CD1c-positive myeloid dendritic cell (primary cell): ENCODE results near the gene MED1.
"Not testable (repeated sequence)": the region's sequence is repeated elsewhere in the genome, so short reads cannot be mapped to it uniquely, and the experiment has no call there.

Experiments used
- DNase-seq: peaks from one replicate; pipeline ENCODE4 v3.0.0-alpha.2; 2016; ENCODE audit errors: extremely low spot score

Gene MED1

DNA sequence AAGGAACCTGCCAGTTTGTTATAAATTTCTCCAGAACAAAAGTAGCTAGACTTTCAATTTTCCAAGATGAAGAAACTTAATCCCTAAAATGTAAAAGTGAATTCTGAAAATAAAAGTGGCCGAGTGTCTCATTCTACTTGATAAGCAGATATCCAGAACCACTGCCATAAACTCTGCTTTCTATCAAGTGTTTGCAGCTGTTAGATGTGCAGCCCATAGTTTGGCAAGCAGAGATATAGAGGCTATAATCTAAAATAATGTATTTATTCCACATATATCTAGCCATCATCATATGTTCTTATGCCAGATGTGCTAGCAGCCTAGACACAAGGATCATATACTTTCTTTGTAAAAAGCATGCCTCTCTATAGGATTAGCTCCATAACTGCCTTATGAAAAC, 34.9 kb downstream of the MED1 start:
- DNase-seq = no peak

DNA sequence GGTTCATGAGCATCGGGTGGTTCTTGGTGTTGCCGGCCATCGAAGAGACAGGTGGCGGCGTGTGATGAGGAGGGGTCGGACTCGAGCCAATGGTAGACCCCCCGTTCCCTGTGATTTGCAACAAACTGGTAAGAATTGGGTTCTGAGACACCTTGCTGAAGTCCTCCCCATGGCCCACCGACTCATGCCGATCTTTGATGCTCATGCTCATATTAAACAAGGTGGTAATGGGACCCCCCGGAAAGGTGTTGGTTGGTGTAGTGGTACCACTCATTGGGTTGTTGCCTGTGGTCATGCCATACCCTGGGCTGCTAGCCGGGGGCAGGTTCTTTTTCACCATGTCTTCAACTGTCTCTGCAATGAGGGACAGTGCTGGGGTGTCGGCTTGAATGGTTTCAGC, 40.8 kb downstream of the MED1 start:
- no peak for DNase-seq

DNA sequence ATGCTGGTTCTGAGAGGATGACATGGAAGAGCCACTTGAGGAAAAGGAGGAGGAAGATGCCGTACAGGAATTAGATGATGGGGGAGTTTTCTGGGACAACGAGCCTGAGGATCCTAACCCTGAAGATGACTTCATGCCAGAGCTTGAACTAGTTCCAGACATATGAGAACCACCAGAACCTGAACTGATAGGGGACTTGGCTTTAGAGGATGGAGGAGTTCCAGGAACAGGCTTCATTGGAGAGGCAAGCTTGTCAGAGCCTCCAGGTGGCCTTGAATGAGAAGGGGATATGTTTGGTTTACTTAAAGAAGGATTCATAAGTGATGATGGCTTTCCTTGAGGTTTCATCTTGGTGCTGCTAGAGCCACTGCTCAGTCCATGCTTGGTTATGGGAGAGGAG, 42.7 kb downstream of the MED1 start:
- DNase-seq = no peak

DNA sequence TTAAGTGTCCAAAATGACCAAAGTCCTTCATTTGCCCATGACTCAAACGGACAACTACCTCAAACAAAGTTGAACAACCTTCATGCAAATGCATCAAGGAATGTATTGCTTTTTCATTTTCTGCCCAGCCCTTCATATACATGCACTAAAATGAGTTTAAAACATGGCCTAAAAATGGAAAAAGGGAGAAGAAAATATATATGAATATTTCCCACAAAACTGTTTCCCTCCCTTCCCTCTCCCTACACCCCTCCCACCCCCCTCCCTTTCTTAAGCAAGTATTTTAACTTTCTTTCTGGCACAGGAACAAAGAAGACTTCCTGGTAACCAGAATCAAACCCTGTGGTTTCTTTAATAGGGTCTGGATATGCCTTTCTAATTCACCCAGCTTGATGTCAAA, 44.1 kb downstream of the MED1 start:
- DNase-seq = no peak

DNA sequence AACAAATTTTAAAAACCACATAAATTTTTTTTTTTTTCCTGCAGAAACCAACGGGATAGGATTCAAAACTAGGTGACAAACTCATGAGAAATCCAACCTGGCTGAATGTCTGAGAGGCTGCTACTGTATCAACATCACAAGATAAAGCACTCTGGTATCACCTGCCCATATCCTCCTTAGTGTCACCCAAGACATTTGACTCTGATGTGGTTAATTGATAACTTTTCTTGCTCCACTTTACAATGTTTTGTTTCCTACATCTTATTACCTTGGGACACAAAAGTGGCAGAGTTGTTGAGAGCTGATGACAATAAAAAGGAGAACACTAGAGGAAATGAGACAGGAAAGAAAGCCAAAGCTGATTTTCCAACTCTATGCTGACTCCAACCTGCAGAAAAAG, 45.6 kb downstream of the MED1 start:
- no peak for DNase-seq

DNA sequence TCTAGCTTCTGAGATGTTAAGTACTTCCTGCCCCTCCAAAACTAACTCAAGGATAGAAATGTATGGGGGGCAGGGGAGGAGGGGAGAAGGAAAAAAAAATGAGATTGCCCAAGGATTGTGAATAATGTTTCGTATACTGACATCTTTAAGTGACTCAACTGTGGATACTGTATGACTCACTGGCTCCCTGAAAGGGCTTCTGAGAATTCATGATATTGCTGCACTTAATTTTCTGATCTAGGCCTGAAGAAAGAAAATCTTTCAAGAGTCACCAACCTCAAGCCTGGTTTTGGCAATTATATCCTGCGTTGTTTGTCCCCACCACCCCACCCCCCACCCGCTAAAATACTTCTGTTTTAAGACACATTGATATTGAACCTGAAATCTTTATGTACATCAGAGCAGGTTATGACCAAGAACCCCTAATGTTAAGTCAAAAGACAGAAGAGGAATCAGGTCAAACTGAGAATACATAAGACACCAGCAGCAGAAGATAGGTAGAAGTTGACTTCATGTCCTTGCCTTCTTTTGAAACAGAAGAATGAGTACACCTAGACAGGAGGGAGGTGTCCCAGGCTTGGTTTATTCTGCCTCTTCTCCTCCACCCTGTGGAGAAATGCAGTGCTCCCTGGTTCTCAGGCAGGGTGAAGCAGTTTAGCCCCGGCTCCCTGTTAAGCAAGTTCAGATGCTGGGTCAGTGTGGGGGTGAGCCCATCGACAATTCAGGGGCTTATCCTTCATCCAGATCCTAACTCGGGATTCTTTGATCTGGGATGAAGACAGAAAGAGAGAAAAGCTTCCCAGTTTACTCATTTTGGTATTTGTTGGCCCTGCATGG, 46.3 kb downstream of the MED1 start:
- peak; percentile 49 for DNase-seq

DNA sequence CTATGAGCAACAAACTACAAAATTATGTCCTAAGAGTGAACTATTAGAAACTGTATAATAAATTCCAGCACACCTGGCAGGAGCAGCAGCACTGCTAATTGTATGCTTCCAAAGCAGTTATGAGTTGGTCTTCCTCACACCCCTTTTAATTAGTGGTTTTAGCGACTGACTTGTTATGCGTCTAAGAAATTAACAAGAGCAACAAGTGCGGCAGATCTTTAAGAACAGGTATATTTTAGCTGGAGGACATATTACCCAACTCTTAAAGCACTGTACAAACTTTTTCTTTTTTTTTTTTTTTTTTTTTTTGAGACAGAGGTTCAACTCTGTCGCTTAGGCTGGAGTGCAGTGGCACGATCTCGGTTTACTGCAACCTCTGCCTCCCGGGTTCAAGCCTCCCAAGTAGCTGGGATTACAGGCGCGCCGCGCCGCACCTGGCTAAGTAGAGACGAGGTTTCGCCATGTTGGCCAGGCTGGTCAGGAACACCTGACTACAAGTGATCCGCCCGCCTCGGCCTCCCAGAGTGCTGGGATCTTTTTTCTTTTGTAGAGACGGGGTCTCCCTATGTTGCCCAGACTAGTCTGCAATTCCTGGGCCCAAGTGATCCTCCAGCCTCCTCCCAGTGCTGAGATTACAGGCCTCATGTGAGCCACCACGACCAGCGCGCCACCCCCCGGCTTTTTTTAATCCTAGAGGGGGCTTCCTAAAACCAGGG, 48.0 kb downstream of the MED1 start:
- no peak for DNase-seq

DNA sequence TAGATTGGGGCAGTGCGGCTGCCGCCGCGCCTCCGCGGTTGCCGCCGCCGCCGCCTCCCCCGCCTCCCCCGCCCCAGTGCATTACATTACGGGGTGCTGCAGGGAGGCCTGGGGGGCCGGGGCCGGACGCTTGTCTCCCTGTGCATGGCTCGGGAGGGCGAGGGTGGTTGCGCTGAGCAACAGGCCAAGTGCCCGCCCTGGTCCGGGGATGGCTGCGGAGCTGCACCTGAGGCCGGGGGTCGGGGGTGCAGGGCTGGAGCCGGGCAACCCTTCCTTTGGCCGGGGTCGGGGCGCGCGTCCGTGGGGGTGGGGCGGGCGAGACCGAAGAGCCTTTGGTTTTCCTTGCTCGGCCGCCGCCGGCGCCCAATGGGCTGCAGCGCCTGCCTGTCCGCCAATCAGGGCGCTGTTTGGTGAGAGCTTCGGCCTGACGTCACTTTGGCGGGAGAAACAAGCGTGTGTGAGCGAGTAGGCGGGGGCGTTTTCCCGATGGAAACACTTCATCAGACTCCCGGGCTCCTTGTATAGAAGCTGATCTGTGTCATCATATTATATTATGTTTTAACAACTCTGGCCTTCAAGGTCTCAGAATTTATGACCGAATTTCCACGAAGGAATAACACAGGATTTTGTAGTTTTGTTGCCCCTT, 48.7 kb downstream of the MED1 start:
- peak; percentile 94 for DNase-seq

DNA sequence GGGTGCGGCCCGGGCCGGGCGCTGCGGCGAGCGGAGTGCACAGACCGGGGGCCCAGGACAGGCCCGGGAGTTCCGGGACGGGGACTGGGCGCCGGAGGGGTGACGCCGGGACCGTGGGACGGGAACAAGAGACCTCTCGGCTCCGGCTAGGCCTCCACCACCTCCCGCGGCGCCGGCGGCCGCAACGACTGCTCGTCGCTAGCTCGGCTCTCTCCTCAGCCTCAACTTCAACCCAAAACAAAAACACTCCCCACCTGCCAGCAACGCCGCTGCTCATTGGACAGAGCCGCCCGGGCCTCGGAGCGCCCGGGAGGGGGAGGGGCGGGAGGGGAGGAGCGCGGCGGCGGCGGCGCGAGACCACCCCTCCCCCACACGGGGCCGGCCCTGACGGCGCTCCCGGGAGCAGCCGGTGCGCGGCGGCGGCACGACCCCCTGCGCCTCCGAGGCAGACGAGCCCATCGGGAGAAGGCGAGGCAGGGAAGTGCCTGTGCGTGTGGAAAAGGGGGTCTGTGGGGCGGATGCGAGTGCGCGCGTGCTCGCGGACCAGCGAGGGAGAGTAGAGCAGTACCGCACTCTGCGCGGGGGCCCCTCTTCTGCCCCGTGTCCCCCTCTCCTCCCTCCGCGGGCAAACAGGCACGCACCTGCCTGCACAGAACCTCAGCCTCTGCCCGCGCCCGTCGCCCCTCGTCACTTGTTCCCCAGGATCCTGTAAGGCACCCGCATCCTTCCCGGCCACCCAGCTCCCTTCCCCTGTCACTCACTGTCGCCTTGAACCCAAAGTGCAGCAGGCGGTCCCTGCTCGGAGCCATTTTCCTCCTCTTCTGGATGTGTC, 49.4 kb downstream of the MED1 start, which contains the start of gene FBXL20:
Gene FBXL20, minus strand, starts transcription at position 215 of the 832 bp plus-strand sequence. CDS start 224 bp downstream, outside the sequence.
- peak; percentile 95 for DNase-seq

DNA sequence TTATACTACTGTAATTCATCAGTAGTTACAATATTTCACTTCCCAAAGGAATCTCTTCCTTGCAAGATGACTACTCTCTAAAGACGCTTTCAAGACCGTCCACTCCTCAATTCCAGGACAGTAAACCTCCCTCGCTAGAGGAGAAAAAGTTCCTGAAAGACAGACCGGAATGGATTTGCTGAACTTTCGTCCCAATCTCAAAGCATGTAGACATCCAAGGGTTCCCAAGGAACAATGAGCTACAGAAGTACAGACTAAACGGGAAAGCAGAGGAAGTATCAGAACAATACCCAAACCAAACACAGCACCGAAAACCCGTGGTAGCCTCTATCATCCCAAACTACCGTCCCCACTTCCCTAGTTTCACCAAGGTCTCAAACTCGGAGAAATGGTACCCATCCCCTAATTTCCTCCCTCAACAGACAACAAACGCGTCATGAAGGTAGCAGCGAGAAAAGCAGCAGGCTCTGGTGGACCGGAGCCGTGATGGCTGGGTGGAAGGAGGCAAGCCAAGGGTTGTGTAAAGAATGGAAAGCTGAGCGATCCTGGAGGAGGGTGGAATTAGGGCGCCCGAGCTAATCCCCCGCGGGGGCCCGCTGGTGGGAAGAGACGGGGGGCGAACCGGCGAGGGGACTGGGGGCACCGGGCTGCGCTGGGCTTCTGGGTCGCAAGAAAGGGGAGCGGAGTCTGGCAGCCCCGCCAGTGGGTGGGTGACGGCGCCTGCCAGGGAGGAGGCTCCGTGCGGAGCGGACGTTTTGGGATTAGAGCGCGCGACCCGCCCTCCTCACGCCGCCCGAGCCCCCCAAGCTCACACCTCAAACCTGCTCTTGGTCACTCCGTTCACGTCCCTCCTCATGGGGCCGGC, 50.3 kb downstream of the MED1 start:
- peak; percentile 26 for DNase-seq

DNA sequence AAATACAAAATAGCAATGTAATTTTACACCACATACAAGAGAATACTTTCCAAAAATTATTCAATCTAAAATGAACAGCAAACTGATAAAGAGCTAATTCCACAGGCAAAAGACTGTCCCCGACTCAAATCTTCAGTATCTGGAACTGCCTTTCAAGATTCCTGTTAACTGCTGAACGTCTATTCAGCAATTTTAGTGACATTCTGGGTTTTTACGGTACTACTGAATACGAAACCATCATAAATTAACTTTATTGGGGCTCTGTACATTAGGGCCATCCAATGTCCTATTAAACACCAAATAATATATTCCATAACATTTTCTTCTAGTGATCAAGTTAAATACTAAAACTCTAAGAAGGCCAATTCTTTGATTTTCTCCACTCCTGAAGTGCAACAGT, 51.3 kb downstream of the MED1 start:
- no peak for DNase-seq

DNA sequence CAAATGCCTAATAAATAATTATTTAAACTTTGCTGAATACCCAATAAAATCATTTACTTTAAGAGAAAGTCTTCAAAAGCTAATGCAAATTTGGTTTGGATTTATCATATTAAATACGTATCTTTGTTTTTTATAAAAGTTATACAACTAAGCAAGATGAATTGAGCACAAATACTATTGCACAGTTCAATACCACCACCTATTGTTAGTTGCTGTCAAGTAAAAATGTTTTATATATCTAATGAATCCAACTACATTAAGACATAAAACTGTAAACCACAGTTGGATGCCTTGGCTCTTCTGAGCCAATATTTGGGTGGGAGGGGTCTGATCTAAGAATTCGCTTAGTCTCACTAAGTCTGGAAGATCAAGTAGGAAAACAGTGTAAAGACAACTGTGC, 57.3 kb downstream of the MED1 start:
- no peak for DNase-seq

DNA sequence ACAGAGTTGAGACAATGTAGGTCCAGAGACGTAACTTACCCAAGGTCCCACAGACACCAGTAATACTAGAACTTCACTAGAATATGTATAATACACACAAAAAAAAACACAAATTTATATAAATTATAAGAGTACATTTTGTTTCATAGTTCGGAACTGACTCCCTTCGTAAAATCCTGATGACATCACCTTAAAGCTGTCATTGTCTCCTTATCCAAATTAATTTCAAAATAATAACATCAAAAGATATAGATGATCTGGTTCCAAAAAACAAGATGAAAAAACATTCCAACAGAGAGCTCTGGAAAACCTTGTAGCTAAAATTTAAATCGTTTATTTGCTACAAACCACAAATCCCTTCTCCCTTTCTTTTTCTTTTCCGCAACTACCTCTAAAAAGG, 59.6 kb downstream of the MED1 start:
- DNase-seq = no peak

DNA sequence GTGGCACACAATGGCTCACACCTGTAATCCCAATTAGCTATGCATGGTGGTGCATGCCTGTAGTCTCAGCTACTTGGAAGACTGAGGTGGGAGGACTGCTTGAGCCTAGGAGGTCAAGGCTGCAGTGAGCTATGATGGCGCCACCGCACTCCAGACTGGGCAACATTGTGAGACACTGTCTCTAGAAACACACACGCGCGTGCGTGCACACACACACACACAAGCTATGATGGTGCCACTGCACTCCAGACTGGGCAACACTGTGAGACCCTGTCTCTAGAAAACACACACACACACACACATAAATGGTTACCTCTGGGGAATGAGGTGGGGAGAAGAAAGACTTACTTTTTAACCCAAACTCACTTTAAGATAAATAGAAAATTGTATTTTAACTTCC, 66.0 kb downstream of the MED1 start:
- no peak for DNase-seq

DNA sequence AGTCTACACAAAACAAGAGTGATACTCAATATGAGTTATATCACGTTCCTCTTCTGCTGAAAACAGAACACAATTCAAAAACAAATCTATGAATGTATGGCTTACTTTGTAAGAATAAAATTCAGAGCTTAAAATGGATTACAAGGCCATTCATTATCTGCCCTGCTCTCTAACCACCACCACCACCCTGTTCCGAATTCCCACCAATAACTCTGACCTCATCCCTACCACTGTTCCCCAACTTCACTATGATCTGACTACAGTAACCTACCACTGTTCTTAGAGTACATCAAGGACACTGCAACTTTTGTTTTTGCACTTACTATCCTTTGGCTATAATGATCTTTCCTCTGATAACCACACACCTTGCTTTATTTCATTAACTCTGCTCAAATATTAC, 70.9 kb downstream of the MED1 start:
- DNase-seq = peak; percentile 13

DNA sequence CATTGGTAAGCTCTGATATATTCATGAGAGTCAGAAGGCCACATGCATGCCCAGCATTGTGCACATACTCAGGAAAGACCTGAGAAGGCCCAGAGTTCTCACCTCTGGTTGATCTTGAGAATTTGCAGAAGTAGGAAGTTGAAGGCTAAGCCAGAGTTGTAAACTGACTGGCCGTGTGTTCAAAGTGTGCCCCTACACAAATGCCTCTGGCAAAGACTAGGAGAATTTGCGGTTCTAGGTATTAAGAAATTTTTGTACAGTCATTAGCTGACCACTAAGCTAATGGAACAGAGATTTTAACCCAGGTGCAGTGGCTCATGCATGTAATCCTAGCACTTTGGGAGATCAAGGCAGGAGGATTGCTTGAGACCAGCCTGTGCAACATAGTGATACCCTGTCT, 74.6 kb downstream of the MED1 start:
- DNase-seq = peak; percentile 12

DNA sequence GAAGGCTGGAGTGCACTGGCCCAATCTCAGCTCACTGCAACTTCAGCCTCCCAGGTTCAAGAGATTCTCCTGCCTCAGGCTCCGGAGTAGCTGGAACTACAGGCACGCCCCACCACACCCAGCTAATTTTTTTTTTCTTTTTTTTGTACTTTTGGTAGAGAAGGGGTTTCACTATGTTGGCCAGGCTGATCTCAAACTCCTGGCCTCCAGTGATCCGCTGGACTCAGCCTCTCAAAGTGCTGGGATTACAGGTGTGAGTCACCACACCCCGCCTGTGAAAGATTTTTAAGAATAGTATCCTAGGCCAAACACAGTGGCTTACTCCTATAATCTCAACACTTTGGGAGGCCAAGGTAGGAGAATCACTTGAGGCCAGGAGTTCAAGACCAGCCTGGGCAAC, 83.3 kb downstream of the MED1 start:
- not testable (repeated sequence) for DNase-seq

DNA sequence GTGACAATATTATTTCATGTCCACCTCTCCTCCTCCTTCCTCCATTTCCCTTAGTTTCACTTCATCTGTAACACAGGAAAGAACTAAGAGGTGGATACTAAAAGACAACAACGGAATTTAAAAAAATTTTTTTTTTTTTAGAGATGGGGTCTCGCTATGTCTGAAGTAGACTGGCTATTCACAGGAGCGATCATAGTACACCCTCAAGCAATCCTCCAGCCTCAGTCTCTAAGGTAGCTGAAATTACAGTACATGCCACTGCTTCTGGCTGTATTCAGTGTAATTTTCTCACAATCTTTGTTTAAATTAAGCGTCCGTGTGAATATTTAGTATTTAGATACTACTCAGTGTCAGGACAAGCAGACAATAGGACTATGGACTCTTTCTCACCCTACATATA, 85.2 kb downstream of the MED1 start:
- DNase-seq = no peak

DNA sequence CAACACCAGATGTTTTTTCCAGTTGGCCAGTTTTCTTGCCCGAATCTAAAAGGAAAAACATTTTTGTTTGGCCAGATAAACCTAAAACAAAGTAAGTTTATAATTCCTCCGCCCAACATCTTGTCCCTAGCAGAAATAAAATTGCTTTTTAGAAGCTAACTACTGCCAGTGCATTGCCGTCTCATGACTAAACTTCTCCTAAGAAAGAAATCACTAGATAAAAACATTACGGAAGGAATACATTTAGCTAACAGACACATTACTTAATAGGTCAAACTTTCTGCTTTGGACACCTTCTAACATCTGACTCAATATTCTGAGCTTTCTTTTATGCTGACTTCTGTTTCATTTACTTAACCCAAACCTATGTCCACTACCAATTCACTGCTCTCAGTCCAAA, 85.8 kb downstream of the MED1 start:
- DNase-seq = peak; percentile 54

DNA sequence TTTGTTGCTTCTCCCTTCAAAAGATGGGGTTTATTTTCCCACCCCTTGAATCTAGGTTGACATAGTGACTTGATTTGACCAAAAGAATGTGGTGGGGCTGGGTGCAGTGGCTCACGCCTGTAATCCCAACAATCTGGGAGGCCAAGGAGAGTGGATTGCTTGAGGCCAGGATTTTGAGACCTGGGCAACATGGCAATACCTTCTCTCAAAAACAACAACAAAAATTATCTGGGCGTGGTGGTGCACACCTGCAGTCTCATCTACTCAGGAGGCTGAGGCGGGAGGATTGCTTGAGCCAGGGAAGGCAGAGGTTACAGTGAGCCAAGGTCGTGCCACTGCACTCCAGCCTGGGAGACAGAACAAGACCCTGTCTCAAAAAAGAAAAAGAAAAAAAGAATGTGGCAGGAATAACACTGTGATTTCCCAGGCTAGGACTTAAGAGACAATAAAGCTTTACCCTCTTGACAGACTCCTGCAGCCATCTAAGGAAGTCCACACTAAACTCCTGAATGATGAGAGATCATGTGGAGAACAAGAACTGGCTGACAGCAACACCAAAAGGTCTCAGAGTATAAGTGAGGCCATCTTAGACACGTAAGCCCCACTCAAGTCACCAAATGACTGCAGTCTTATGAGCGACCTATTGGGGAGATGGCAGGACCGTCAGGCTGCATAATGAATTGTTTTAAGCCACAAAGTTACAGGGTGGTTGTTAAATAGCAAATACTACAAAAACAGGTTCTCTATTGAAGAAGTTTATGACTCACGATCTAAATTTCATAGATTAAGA, 86.6 kb downstream of the MED1 start:
- peak; percentile 45 for DNase-seq
